Ovary (tissue), 3 donors: Measurements from ENCODE around the gene TCIRG1.

ENCODE experiments used
- POLR2A ChIP-seq: fragments of 450-650 bp; IDR thresholded peaks from one replicate; pipeline ENCODE4 v1.6.1; 2017; ENCODE audit warnings: antibody characterized with exemption, mild to moderate bottlenecking, moderate library complexity
- TF ChIP-seq, protein P1 (sequence below), 3 donors: fragments of 450-650 bp in 2 of 3; fragments of 200-600 bp in 1 of 3; IDR thresholded peaks; one replicate each; pipeline versions ENCODE4 v1.5.1 to v1.8.0; 2016 to 2022; ENCODE audit warnings: antibody characterized with exemption in 3 of 3, mild to moderate bottlenecking in 1 of 3
- donor health status: DM: no; HTN: no; CAD: no.

DNA sequence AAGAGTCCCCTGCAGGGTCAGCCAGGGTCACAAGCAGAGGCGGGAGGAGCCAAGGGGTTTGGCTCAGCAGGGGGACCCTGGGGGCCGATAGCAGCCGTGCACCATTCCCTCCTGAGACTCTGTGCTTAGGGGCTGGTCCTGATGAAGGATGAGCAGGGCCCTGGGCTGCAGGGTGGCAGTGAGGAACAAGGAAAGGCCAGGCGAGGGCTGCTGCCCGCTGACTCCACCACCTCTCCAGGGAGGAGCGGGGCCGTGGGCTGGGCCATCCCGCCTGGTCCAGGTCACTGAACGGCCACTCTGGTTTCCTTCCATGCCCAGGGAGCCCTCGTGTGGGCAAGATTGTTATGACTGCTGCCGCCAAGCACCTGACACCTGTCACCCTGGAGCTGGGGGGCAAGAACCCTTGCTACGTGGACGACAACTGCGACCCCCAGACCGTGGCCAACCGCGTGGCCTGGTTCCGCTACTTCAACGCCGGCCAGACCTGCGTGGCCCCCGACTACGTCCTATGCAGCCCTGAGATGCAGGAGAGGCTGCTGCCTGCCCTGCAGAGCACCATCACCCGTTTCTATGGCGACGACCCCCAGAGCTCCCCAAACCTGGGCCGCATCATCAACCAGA, 17.5 kb upstream of the TCIRG1 start:
- TF ChIP-seq, protein P1, sequence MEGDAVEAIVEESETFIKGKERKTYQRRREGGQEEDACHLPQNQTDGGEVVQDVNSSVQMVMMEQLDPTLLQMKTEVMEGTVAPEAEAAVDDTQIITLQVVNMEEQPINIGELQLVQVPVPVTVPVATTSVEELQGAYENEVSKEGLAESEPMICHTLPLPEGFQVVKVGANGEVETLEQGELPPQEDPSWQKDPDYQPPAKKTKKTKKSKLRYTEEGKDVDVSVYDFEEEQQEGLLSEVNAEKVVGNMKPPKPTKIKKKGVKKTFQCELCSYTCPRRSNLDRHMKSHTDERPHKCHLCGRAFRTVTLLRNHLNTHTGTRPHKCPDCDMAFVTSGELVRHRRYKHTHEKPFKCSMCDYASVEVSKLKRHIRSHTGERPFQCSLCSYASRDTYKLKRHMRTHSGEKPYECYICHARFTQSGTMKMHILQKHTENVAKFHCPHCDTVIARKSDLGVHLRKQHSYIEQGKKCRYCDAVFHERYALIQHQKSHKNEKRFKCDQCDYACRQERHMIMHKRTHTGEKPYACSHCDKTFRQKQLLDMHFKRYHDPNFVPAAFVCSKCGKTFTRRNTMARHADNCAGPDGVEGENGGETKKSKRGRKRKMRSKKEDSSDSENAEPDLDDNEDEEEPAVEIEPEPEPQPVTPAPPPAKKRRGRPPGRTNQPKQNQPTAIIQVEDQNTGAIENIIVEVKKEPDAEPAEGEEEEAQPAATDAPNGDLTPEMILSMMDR (IDR thresholded peaks at IDR 0.05): no peak
- no peak for TF ChIP-seq POLR2A
